ENCODE data around the gene MTFR1L. TPM values are rescaled to one million over a fixed set of nuclear protein-coding genes. Genes with fewer than 3 reads are reported as not detected.

Gene MTFR1L
- total RNA-seq, 1 donor from 2014 or later: 48.1 TPM

- DNase-seq (ENCODE audit: low spot score): no peak
- H3K4me3 Mint-ChIP-seq (ENCODE audit: unreplicated experiment): no peak overlapping the region
- no peak for TF ChIP-seq CTCF (IDR thresholded peaks at IDR 0.05; ENCODE audit: unreplicated experiment)
- H3K4me1 Mint-ChIP-seq (ENCODE audit: unreplicated experiment): peaks cover 52% of the 10 kb centered on the region
- H3K27me3 Mint-ChIP-seq (ENCODE audit: unreplicated experiment): no peaks in the 10 kb centered on the region
- H3K9me3 Mint-ChIP-seq (ENCODE audit: unreplicated experiment): no peaks in the 10 kb centered on the region
- H3K36me3 Mint-ChIP-seq (ENCODE audit: low read depth, unreplicated experiment): peaks cover 29% of the 10 kb centered on the region
- no peak overlapping the region for H3K27ac Mint-ChIP-seq (ENCODE audit: unreplicated experiment)
These were observed 6.8 kb downstream of the MTFR1L start for GRCh38 chr1:25826571-25826970.

GRCh38 chr1:25828491-25828890 lies 8.7 kb downstream of the MTFR1L start:
- Mint-ChIP-seq H3K9me3 (ENCODE audit: unreplicated experiment) (no peaks in the 10 kb centered on the region), H3K27ac (ENCODE audit: unreplicated experiment) (no peak overlapping the region), H3K36me3 (ENCODE audit: low read depth, unreplicated experiment) (peaks cover 21% of the 10 kb centered on the region), H3K27me3 (ENCODE audit: unreplicated experiment) (no peaks in the 10 kb centered on the region), H3K4me1 (ENCODE audit: unreplicated experiment) (peaks cover 55% of the 10 kb centered on the region), H3K4me3 (ENCODE audit: unreplicated experiment) (no peak overlapping the region)
- DNase-seq (ENCODE audit: low spot score): no peak
- no peak for TF ChIP-seq CTCF (IDR thresholded peaks at IDR 0.05; ENCODE audit: unreplicated experiment)

GRCh38 chr1:25829046-25829445 lies 9.3 kb downstream of the MTFR1L start:
- H3K36me3 Mint-ChIP-seq (ENCODE audit: low read depth, unreplicated experiment): peaks cover 21% of the 10 kb centered on the region
- H3K27me3 Mint-ChIP-seq (ENCODE audit: unreplicated experiment): no peaks in the 10 kb centered on the region
- H3K4me1 Mint-ChIP-seq (ENCODE audit: unreplicated experiment): peaks cover 51% of the 10 kb centered on the region
- H3K27ac Mint-ChIP-seq (ENCODE audit: unreplicated experiment): peak overlapping the region; percentile 14
- no peak for DNase-seq (ENCODE audit: low spot score)
- no peaks in the 10 kb centered on the region for H3K9me3 Mint-ChIP-seq (ENCODE audit: unreplicated experiment)
- no peak overlapping the region for H3K4me3 Mint-ChIP-seq (ENCODE audit: unreplicated experiment)
- no peak for TF ChIP-seq CTCF (IDR thresholded peaks at IDR 0.05; ENCODE audit: unreplicated experiment)

- Mint-ChIP-seq H3K27me3 (ENCODE audit: unreplicated experiment) (no peaks in the 10 kb centered on the region), H3K36me3 (ENCODE audit: low read depth, unreplicated experiment) (peaks cover 25% of the 10 kb centered on the region), H3K4me3 (ENCODE audit: unreplicated experiment) (no peak overlapping the region), H3K27ac (ENCODE audit: unreplicated experiment) (peak overlapping the region; percentile 37), H3K9me3 (ENCODE audit: unreplicated experiment) (no peaks in the 10 kb centered on the region), H3K4me1 (ENCODE audit: unreplicated experiment) (peaks cover 64% of the 10 kb centered on the region)
- TF ChIP-seq CTCF (IDR thresholded peaks at IDR 0.05; ENCODE audit: unreplicated experiment): no peak
- no peak for DNase-seq (ENCODE audit: low spot score)
These were observed 11.9 kb downstream of the MTFR1L start for GRCh38 chr1:25831569-25832196.

GRCh38 chr1:25832336-25833037 lies 12.7 kb downstream of the MTFR1L start:
- peaks cover 69% of the 10 kb centered on the region for H3K4me1 Mint-ChIP-seq (ENCODE audit: unreplicated experiment)
- peak overlapping the region; percentile 37 for H3K27ac Mint-ChIP-seq (ENCODE audit: unreplicated experiment)
- H3K4me3 Mint-ChIP-seq (ENCODE audit: unreplicated experiment): no peak overlapping the region
- no peak for TF ChIP-seq CTCF (IDR thresholded peaks at IDR 0.05; ENCODE audit: unreplicated experiment)
- no peaks in the 10 kb centered on the region for H3K9me3 Mint-ChIP-seq (ENCODE audit: unreplicated experiment)
- H3K27me3 Mint-ChIP-seq (ENCODE audit: unreplicated experiment): no peaks in the 10 kb centered on the region
- peaks cover 25% of the 10 kb centered on the region for H3K36me3 Mint-ChIP-seq (ENCODE audit: low read depth, unreplicated experiment)
- no peak for DNase-seq (ENCODE audit: low spot score)

Measured in endothelial cell (in vitro differentiated cells).